Adrenal gland (tissue), 5 donors: ENCODE data around the gene TMEM256.

ENCODE experiments used
- POLR2A ChIP-seq, 2 donors: fragments of 450-650 bp; IDR thresholded peaks; one replicate each; pipeline ENCODE4 v1.6.1; 2017; ENCODE audit warnings: antibody characterized with exemption in 2 of 2, mild to moderate bottlenecking in 2 of 2, moderate library complexity in 1 of 2
- TF ChIP-seq, protein P1 (sequence below), 6 experiments: fragments of 450-650 bp in 4 of 6; fragments of 200-600 bp in 2 of 6; sonication (generic) in 1 of 6; IDR thresholded peaks; 1 replicate in 5 of 6; 2 replicates in 1 of 6; pipeline versions ENCODE4 v1.5.1 to v1.8.0; 2016 to 2021; ENCODE audit warnings: antibody characterized with exemption in 6 of 6, mild to moderate bottlenecking in 2 of 6, moderate library complexity in 1 of 6
- donor health status: DM: no; HTN: no; CAD: no.

- TF ChIP-seq POLR2A (IDR thresholded peaks at IDR 0.05) = no peak
- TF ChIP-seq, protein P1, sequence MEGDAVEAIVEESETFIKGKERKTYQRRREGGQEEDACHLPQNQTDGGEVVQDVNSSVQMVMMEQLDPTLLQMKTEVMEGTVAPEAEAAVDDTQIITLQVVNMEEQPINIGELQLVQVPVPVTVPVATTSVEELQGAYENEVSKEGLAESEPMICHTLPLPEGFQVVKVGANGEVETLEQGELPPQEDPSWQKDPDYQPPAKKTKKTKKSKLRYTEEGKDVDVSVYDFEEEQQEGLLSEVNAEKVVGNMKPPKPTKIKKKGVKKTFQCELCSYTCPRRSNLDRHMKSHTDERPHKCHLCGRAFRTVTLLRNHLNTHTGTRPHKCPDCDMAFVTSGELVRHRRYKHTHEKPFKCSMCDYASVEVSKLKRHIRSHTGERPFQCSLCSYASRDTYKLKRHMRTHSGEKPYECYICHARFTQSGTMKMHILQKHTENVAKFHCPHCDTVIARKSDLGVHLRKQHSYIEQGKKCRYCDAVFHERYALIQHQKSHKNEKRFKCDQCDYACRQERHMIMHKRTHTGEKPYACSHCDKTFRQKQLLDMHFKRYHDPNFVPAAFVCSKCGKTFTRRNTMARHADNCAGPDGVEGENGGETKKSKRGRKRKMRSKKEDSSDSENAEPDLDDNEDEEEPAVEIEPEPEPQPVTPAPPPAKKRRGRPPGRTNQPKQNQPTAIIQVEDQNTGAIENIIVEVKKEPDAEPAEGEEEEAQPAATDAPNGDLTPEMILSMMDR (IDR thresholded peaks at IDR 0.05) = no peak
Measured at GRCh38 chr17:7408863-7409262, 5.0 kb upstream of the TMEM256 start.
